Tibial artery (tissue), 4 donors: ENCODE measurements around the gene COL15A1.

Experiments used
- DNase-seq, 2 donors: peaks; one replicate each; pipeline ENCODE4 v3.0.0-alpha.2; 2019
- H3K27ac ChIP-seq, 2 donors: fragments of 200-600 bp; sonication (generic) in 1 of 2; 1 replicate in 1 of 2; 2 replicates in 1 of 2; pipeline ENCODE4 v1.5.1; 2018 to 2019; ENCODE audit warnings: mild to moderate bottlenecking in 1 of 2
- H3K27me3 ChIP-seq, 2 donors: fragments of 200-600 bp; sonication (generic) in 1 of 2; one replicate each; pipeline versions ENCODE4 v1.5.1 to v1.6.0; 2016 to 2019
- H3K36me3 ChIP-seq, 3 donors: fragments of 200-600 bp; sonication (generic) in 2 of 3; one replicate each; pipeline ENCODE4 v1.5.1; 2016 to 2019; ENCODE audit warnings: mild to moderate bottlenecking in 2 of 3
- H3K4me1 ChIP-seq, 4 donors: fragments of 200-600 bp; sonication (generic) in 2 of 4; 1 replicate in 3 of 4; 2 replicates in 1 of 4; pipeline ENCODE4 v1.5.1; 2016 to 2019
- H3K4me3 ChIP-seq, 2 donors: fragments of 200-600 bp; sonication (generic) in 1 of 2; 1 replicate in 1 of 2; 2 replicates in 1 of 2; pipeline ENCODE4 v1.5.1; 2018 to 2019; ENCODE audit warnings: mild to moderate bottlenecking in 2 of 2
- H3K9me3 ChIP-seq, 3 donors: fragments of 200-600 bp; sonication (generic) in 1 of 3; one replicate each; pipeline ENCODE4 v1.5.1; 2016 to 2019
- CTCF ChIP-seq, 2 experiments: fragments of 200-600 bp in 1 of 2; fragments of 450-650 bp in 1 of 2; IDR thresholded peaks; one replicate each; pipeline ENCODE4 v1.5.1; 2017 to 2019; ENCODE audit warnings: antibody characterized with exemption in 2 of 2, mild to moderate bottlenecking in 1 of 2, moderate library complexity in 1 of 2
- intact Hi-C: fragments of 100-400 bp; cut with DNase I; formaldehyde crosslinking; loops from one replicate; pipeline ENCODE4 v1.15.0; 2023; ENCODE audit warnings: low total_unique reads

Gene COL15A1

GRCh38 chr9:98929895-98930341 lies 13.8 kb upstream of the COL15A1 start:
- Histone ChIP-seq H3K4me1 (no peaks in the 10 kb centered on the region), H3K27me3 (no peaks in the 10 kb centered on the region), H3K27ac (no peak overlapping the region), H3K9me3 (no peaks in the 10 kb centered on the region), H3K36me3 (no peaks in the 10 kb centered on the region), H3K4me3 (no peak overlapping the region)
- intact Hi-C loops: loop anchor here (10.0 kb wide), 1 partner anchor 55 kb away; no protein-coding TSS in a partner anchor
- TF ChIP-seq CTCF (IDR thresholded peaks at IDR 0.05): no peak
- no peak for DNase-seq

GRCh38 chr9:98930792-98931191 lies 12.9 kb upstream of the COL15A1 start:
- Histone ChIP-seq H3K4me3 (no peak overlapping the region), H3K36me3 (no peaks in the 10 kb centered on the region), H3K27ac (no peak overlapping the region), H3K4me1 (no peaks in the 10 kb centered on the region), H3K27me3 (no peaks in the 10 kb centered on the region), H3K9me3 (no peaks in the 10 kb centered on the region)
- no peak for TF ChIP-seq CTCF (IDR thresholded peaks at IDR 0.05)
- intact Hi-C loops: loop anchor here (10.0 kb wide), 1 partner anchor 56 kb away; no protein-coding TSS in a partner anchor
- no peak for DNase-seq

- intact Hi-C loops: loop anchor here (10.0 kb wide), 1 partner anchor 57 kb away; no protein-coding TSS in a partner anchor
- TF ChIP-seq CTCF (IDR thresholded peaks at IDR 0.05): no peak
- Histone ChIP-seq H3K27me3 (no peaks in the 10 kb centered on the region), H3K4me3 (no peak overlapping the region), H3K9me3 (no peaks in the 10 kb centered on the region), H3K36me3 (no peaks in the 10 kb centered on the region), H3K4me1 (no peaks in the 10 kb centered on the region), H3K27ac (no peak overlapping the region)
- DNase-seq: no peak
Measured at GRCh38 chr9:98931600-98932389, 11.9 kb upstream of the COL15A1 start.

- TF ChIP-seq CTCF (IDR thresholded peaks at IDR 0.05): no peak
- Histone ChIP-seq H3K9me3 (no peaks in the 10 kb centered on the region), H3K27ac (no peak overlapping the region), H3K27me3 (no peaks in the 10 kb centered on the region), H3K4me1 (no peaks in the 10 kb centered on the region), H3K36me3 (no peaks in the 10 kb centered on the region), H3K4me3 (no peak overlapping the region)
- DNase-seq: no peak
- intact Hi-C loops: loop anchor here (10.0 kb wide), 1 partner anchor 58 kb away; no protein-coding TSS in a partner anchor
Measured at GRCh38 chr9:98933185-98933584, 10.5 kb upstream of the COL15A1 start.

- H3K36me3 ChIP-seq: no peaks in the 10 kb centered on the region
- DNase-seq: no peak
- no peaks in the 10 kb centered on the region for H3K9me3 ChIP-seq
- no peaks in the 10 kb centered on the region for H3K27me3 ChIP-seq
- no peaks in the 10 kb centered on the region for H3K4me1 ChIP-seq
- TF ChIP-seq CTCF (IDR thresholded peaks at IDR 0.05): no peak
- no peak overlapping the region for H3K4me3 ChIP-seq
- H3K27ac ChIP-seq: no peak overlapping the region
- intact Hi-C loops: loop anchor here (10.0 kb wide), 1 partner anchor 59 kb away; no protein-coding TSS in a partner anchor
Measured at GRCh38 chr9:98933890-98934289, 9.8 kb upstream of the COL15A1 start.
